Prostate gland (tissue), 2 donors: ENCODE results near the gene RSRP1. TPM values are rescaled to one million over a fixed set of nuclear protein-coding genes. Genes with fewer than 3 reads are reported as not detected.

Experiments used
- DNase-seq: peaks from one replicate; pipeline ENCODE4 v3.0.0-alpha.2; 2019; ENCODE audit warnings: low spot score
- H3K27ac ChIP-seq, 2 donors: fragments of 200-600 bp; sonication (generic); 2 replicates each; pipeline ENCODE4 v1.5.1; 2017 to 2019
- H3K27me3 ChIP-seq: fragments of 200-600 bp; sonication (generic); replicated peaks from 2 replicates; pipeline ENCODE4 v1.5.1; 2019; ENCODE audit not compliant: insufficient read depth
- H3K36me3 ChIP-seq, 2 donors: fragments of 200-600 bp; sonication (generic); 1 replicate in 1 of 2; 2 replicates in 1 of 2; pipeline versions ENCODE4 v1.5.1 to v1.8.1; 2017 to 2019
- H3K4me1 ChIP-seq: fragments of 200-600 bp; sonication (generic); replicated peaks from 2 replicates; pipeline ENCODE4 v1.5.1; 2019
- H3K4me3 ChIP-seq, 2 donors: fragments of 200-600 bp; sonication (generic); 2 replicates each; pipeline ENCODE4 v1.5.1; 2017 to 2019
- H3K9me3 ChIP-seq: fragments of 200-600 bp; sonication (generic); 2 replicates; pipeline ENCODE4 v1.5.1; 2017
- CTCF ChIP-seq, 4 experiments: fragments of 200-600 bp in 2 of 4; fragments of 450-650 bp in 2 of 4; sonication (generic) in 2 of 4; IDR thresholded peaks; 1 replicate in 3 of 4; 2 replicates in 1 of 4; pipeline ENCODE4 v1.5.1; 2016 to 2019; ENCODE audit warnings: antibody characterized with exemption in 4 of 4, mild to moderate bottlenecking in 2 of 4, moderate library complexity in 2 of 4
- POLR2A ChIP-seq: fragments of 450-650 bp; IDR thresholded peaks from one replicate; pipeline ENCODE4 v1.6.1; 2016; ENCODE audit warnings: antibody characterized with exemption, mild to moderate bottlenecking
- POLR2AphosphoS5 ChIP-seq: sonication (generic); formaldehyde crosslinking; IDR thresholded peaks from one replicate; pipeline ENCODE4 v1.6.1; 2017; ENCODE audit warnings: antibody characterized with exemption
- WGBS: methylation state at CpG from one replicate; pipeline ENCODE4 v1.1.5; 2018; 5-methylcytosine and 5-hydroxymethylcytosine counted together
- intact Hi-C: fragments of 100-400 bp; cut with DNase I; formaldehyde crosslinking; loops from one replicate; pipeline ENCODE4 v1.14.2; 2022
- total RNA-seq, 2 donors: library from RNA; depleted of rRNA; stranded (reverse); fragments of >200 nt; gene quantifications; one replicate each; pipeline ENCODE4 v1.1.0, GENCODE V29; 2016

The RSRP1 gene
- total RNA-seq, 2 donors from 2014 or later, result 114 to 145 TPM

GRCh38 chr1:25257196-25257595 is 9.9 kb upstream of the RSRP1 start:
- DNase-seq, result no peak
- Histone ChIP-seq H3K27ac (no peak overlapping the region), H3K27me3 (no peaks in the 10 kb centered on the region), H3K9me3 (no peaks in the 10 kb centered on the region), H3K4me3 (no peak overlapping the region), H3K4me1 (peaks cover 2% of the 10 kb centered on the region), H3K36me3 (no peaks in the 10 kb centered on the region)
- WGBS, result 70% methylated on average over 1 of the region's 1 CpG
- intact Hi-C loops, result no loop called here
- no peak for TF ChIP-seq POLR2AphosphoS5

GRCh38 chr1:25256578-25256965 is 9.3 kb upstream of the RSRP1 start:
- Histone ChIP-seq H3K9me3 (no peaks in the 10 kb centered on the region), H3K36me3 (no peaks in the 10 kb centered on the region), H3K4me1 (peaks cover 2% of the 10 kb centered on the region), H3K27me3 (no peaks in the 10 kb centered on the region), H3K27ac (no peak overlapping the region), H3K4me3 (no peak overlapping the region)
- intact Hi-C loops, result no loop called here
- no peak for TF ChIP-seq POLR2AphosphoS5
- TF ChIP-seq POLR2A, result no peak
- no peak for TF ChIP-seq CTCF (IDR thresholded peaks at IDR 0.05)
- no peak for DNase-seq
- 95% methylated on average over 5 of the region's 5 CpGs for WGBS

- intact Hi-C loops, result no loop called here
- TF ChIP-seq CTCF (IDR thresholded peaks at IDR 0.05) (no peak), POLR2AphosphoS5 (no peak), POLR2A (no peak)
- Histone ChIP-seq H3K4me1 (peaks cover 2% of the 10 kb centered on the region), H3K36me3 (no peaks in the 10 kb centered on the region), H3K27me3 (no peaks in the 10 kb centered on the region), H3K9me3 (no peaks in the 10 kb centered on the region), H3K27ac (no peak overlapping the region), H3K4me3 (no peak overlapping the region)
- DNase-seq, result no peak
- WGBS, result 72% methylated on average over 18 of the region's 18 CpGs
Measured at GRCh38 chr1:25255706-25256577, 8.7 kb upstream of the RSRP1 start.

GRCh38 chr1:25253911-25254310 is 6.7 kb upstream of the RSRP1 start:
- Histone ChIP-seq H3K36me3 (no peaks in the 10 kb centered on the region), H3K27me3 (no peaks in the 10 kb centered on the region), H3K9me3 (no peaks in the 10 kb centered on the region), H3K4me1 (peaks cover 2% of the 10 kb centered on the region), H3K27ac (no peak overlapping the region), H3K4me3 (no peak overlapping the region)
- intact Hi-C loops, result no loop called here
- 52% methylated on average over 2 of the region's 2 CpGs for WGBS
- DNase-seq, result no peak
- TF ChIP-seq POLR2A (no peak), POLR2AphosphoS5 (no peak), CTCF (IDR thresholded peaks at IDR 0.05) (no peak)

GRCh38 chr1:25247829-25248754 is 838 bp upstream of the RSRP1 start:
- TF ChIP-seq POLR2AphosphoS5 (no peak), POLR2A (no peak)
- intact Hi-C loops, result loop anchor here (10.0 kb wide), 1 partner anchor 97 kb away; no protein-coding TSS in a partner anchor
- Histone ChIP-seq H3K27ac (peak overlapping the region; percentile 98 to 100), H3K27me3 (no peaks in the 10 kb centered on the region), H3K9me3 (no peaks in the 10 kb centered on the region), H3K4me1 (peaks cover 5% of the 10 kb centered on the region), H3K36me3 (peaks cover 0 to 5% of the 10 kb centered on the region in 2 donors), H3K4me3 (peak overlapping the region; percentile 82 to 92)
- no peak for DNase-seq
- 20% methylated on average over 30 of the region's 30 CpGs for WGBS
